Kidney (tissue), 14 donors: ENCODE data around the gene PRCC. TPM values are rescaled to one million over a fixed set of nuclear protein-coding genes. Genes with fewer than 3 reads are reported as not detected.

Source experiments
- DNase-seq, 5 donors: peaks; one replicate each; pipeline ENCODE4 v3.0.0-alpha.2; 2013 to 2020
- FAIRE-seq: peaks from 2 replicates; lab custom pipeline; 2012; peaks lifted over from hg19 to GRCh38; lab: Jason Lieb, UNC
- H3K27ac ChIP-seq, 2 donors: one replicate each; pipeline ENCODE4 v1.7.0; 2013; ENCODE audit warnings: low read depth in 2 of 2, low read length in 2 of 2, inconsistent platforms in 1 of 2
- H3K27me3 ChIP-seq: one replicate; pipeline ENCODE4 v1.7.1; 2013; ENCODE audit warnings: low read length, inconsistent platforms; ENCODE audit not compliant: control insufficient read depth, insufficient read depth
- H3K36me3 ChIP-seq, 3 donors: one replicate each; pipeline versions ENCODE4 v1.7.0 to v1.7.1; 2013; ENCODE audit warnings: low read length in 3 of 3, control low read depth in 1 of 3, inconsistent platforms in 1 of 3; ENCODE audit not compliant: insufficient read depth in 3 of 3, control insufficient read depth in 2 of 3
- H3K4me1 ChIP-seq, 3 donors: one replicate each; pipeline versions ENCODE4 v1.7.0 to v1.7.1; 2013; ENCODE audit warnings: low read length in 3 of 3, inconsistent platforms in 1 of 3, low read depth in 1 of 3; ENCODE audit not compliant: control insufficient read depth in 2 of 3, insufficient read depth in 2 of 3
- H3K4me3 ChIP-seq, 3 donors: one replicate each; pipeline versions ENCODE4 v1.7.0 to v1.8.1; 2013; ENCODE audit warnings: low read length in 3 of 3, control low read depth in 1 of 3, inconsistent platforms in 1 of 3
- H3K9ac ChIP-seq, 3 donors: one replicate each; pipeline versions ENCODE4 v1.7.0 to v1.7.1; 2013; ENCODE audit warnings: low read length in 3 of 3, control low read depth in 1 of 3, inconsistent platforms in 1 of 3
- H3K9me3 ChIP-seq, 3 donors: one replicate each; pipeline versions ENCODE4 v1.7.0 to v1.7.1; 2013; ENCODE audit warnings: low read length in 3 of 3, control low read depth in 1 of 3, inconsistent platforms in 1 of 3; ENCODE audit not compliant: control insufficient read depth in 2 of 3, insufficient read depth in 1 of 3
- CTCF ChIP-seq: IDR thresholded peaks from 3 replicates; pipeline ENCODE4 v1.5.1; 2012; ENCODE audit warnings: mild to moderate bottlenecking, moderate library complexity, borderline replicate concordance; ENCODE audit not compliant: insufficient read depth; ENCODE audit errors: extremely low read depth
- intact Hi-C: fragments of 100-400 bp; cut with DNase I; formaldehyde crosslinking; loops from one replicate; pipeline ENCODE4 v1.11.1; 2022
- polyA plus RNA-seq: library from polyadenylated mRNA; stranded (reverse); fragments of 350-450 nt; fragmentation: Illumina TruSeq; extraction: RNeasy Lipid Tissue Mini Kit (QIAGEN cat#74804); gene quantifications from one replicate; pipeline ENCODE4 v1.2.3, GENCODE V29; 2014; ENCODE audit warnings: low read depth, low replicate concordance; ENCODE audit not compliant: insufficient read depth
- total RNA-seq: library from RNA; stranded (reverse); fragmentation: NEBNext Ultra II Directional; extraction: Animal tissue kit (Norgen Biotek cat#: 25700); gene quantifications from one replicate; pipeline ENCODE4 v1.2.1, GENCODE V29; 2021
- donor health status: control.
- donor health status: control.
- donor health status: control.
- donor health status: control.
- donor health status: control.
- donor health status: DM: yes; HTN: yes; CAD: no.
- donor health status: Normal renal cell carcinoma (clear cell type).

Gene PRCC
- total and polyA plus RNA-seq, 2 donors from 2014 or later: 50.5 to 52.8 TPM

DNA sequence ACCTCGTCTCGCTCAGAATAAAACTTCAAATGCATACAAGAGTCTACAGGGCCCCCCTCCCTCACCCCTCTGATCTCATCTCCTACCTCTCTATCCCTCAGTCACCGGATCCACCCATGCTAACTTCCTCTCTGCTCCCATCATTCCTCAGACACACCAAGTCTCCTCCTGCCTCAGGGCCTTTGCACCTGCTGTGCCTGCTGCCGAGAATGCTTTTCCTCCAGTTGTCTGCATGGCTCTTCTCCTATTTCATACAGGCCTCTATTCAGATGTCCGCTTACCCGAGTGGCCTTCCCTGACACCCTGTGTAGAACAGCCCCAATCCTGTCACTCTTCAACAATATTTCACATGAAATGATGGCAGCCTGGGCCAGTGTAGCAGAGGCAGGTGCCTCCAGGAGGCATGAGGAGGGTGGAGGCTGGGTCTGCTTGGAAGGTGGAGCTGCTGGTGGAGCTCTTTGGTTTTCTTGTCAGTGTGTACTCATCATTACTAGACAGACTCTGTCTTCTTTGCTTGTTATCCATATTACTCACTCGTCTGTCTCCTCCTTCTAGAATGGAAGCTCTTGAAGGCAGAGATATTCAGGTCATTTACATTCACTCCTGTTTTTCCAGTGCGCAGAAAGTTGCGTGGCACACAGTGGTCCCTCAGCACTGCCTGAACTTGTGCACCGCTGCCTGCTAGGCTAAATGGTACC, 45.1 kb downstream of the PRCC start:
- intact Hi-C loops: no loop called here
- Histone ChIP-seq H3K4me1 (peaks cover 0 to 11% (median 0%) of the 10 kb centered on the region in 3 donors), H3K9ac (no peak overlapping the region), H3K36me3 (no peaks in the 10 kb centered on the region), H3K27me3 (no peaks in the 10 kb centered on the region), H3K4me3 (no peak overlapping the region), H3K27ac (no peak overlapping the region), H3K9me3 (no peaks in the 10 kb centered on the region)
- peak in 1 of 5 donors; percentile 29 for DNase-seq
- no peak for TF ChIP-seq CTCF
- FAIRE-seq: no peak

DNA sequence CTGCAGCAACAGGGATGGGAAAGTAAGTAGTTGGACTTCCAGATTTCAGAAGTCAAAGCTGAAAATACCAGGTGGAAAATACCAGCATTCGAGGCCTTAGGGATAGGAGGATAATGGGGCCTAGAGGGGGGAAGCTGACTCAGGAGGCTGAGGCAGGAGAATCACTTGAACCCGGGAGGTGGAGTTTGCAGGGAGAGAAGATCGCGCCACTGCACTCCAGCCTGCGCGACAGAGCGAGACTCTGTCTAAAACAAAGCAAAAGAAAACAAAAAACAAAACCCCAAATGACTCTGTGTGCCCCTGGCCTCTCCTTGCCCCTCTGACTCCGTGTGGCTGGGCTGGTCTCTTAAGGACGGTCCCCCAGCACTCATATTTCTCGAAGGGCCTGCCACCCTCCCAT, 46.0 kb downstream of the PRCC start:
- Histone ChIP-seq H3K36me3 (no peaks in the 10 kb centered on the region), H3K27me3 (no peaks in the 10 kb centered on the region), H3K4me1 (peaks cover 0 to 11% (median 0%) of the 10 kb centered on the region in 3 donors), H3K27ac (no peak overlapping the region), H3K9ac (peak overlapping the region in 1 of 3 donors; percentile 51), H3K9me3 (no peaks in the 10 kb centered on the region), H3K4me3 (peak overlapping the region in 1 of 3 donors; percentile 52)
- no peak for TF ChIP-seq CTCF
- DNase-seq: peak in 1 of 5 donors; percentile 28
- FAIRE-seq: no peak
- intact Hi-C loops: no loop called here

- Histone ChIP-seq H3K4me1 (peaks cover 0 to 11% (median 0%) of the 10 kb centered on the region in 3 donors), H3K9ac (peak overlapping the region in 1 of 3 donors; percentile 51), H3K36me3 (no peaks in the 10 kb centered on the region), H3K4me3 (peak overlapping the region in 2 of 3 donors; percentile 13 to 52), H3K27ac (no peak overlapping the region), H3K9me3 (no peaks in the 10 kb centered on the region), H3K27me3 (no peaks in the 10 kb centered on the region)
- TF ChIP-seq CTCF: peak; percentile 55
- intact Hi-C loops: no loop called here
- DNase-seq: peak; percentile 69 to 91 (median 83)
- no peak for FAIRE-seq
Measured at GRCh38 chr1:156813750-156814570, 46.6 kb downstream of the PRCC start.
